ENCODE data around the gene SEC16A. TPM values are rescaled to one million over a fixed set of nuclear protein-coding genes. Genes with fewer than 3 reads are reported as not detected.

The SEC16A gene
- total RNA-seq, 1 donor, result 39.4 TPM

GRCh38 chr9:136507992-136508375 is 25.1 kb upstream of the SEC16A start:
- H3K4me3 ChIP-seq (ENCODE audit: low read depth, low read length), result no peak overlapping the region
- no peak for DNase-seq (ENCODE audit: low read depth)
- TF ChIP-seq CTCF (IDR thresholded peaks at IDR 0.05; ENCODE audit: insufficient read depth, low read length), result no peak

- no peak for DNase-seq (ENCODE audit: low read depth)
- TF ChIP-seq CTCF (IDR thresholded peaks at IDR 0.05; ENCODE audit: insufficient read depth, low read length), result no peak
- H3K4me3 ChIP-seq (ENCODE audit: low read depth, low read length), result no peak overlapping the region
These were observed 24.6 kb upstream of the SEC16A start for GRCh38 chr9:136507221-136507991.

- H3K4me3 ChIP-seq (ENCODE audit: low read depth, low read length), result no peak overlapping the region
- no peak for TF ChIP-seq CTCF (IDR thresholded peaks at IDR 0.05; ENCODE audit: insufficient read depth, low read length)
- DNase-seq (ENCODE audit: low read depth), result no peak
These were observed 23.6 kb upstream of the SEC16A start for GRCh38 chr9:136506425-136506824.

- TF ChIP-seq CTCF (IDR thresholded peaks at IDR 0.05; ENCODE audit: insufficient read depth, low read length), result no peak
- H3K4me3 ChIP-seq (ENCODE audit: low read depth, low read length), result no peak overlapping the region
- no peak for DNase-seq (ENCODE audit: low read depth)
These were observed 22.9 kb upstream of the SEC16A start for GRCh38 chr9:136505406-136506403.

GRCh38 chr9:136504512-136505348 is 21.9 kb upstream of the SEC16A start:
- H3K4me3 ChIP-seq (ENCODE audit: low read depth, low read length), result no peak overlapping the region
- DNase-seq (ENCODE audit: low read depth), result no peak
- no peak for TF ChIP-seq CTCF (IDR thresholded peaks at IDR 0.05; ENCODE audit: insufficient read depth, low read length)

- TF ChIP-seq CTCF (IDR thresholded peaks at IDR 0.05; ENCODE audit: insufficient read depth, low read length), result no peak
These were observed 20.2 kb upstream of the SEC16A start for GRCh38 chr9:136502940-136503550.

More at GRCh38 chr9:136502940-136503550, 20.2 kb upstream of the SEC16A start:
- DNase-seq (ENCODE audit: low read depth), result no peak
- no peak overlapping the region for H3K4me3 ChIP-seq (ENCODE audit: low read depth, low read length)
